Measurements from ENCODE around the gene RSAD1. TPM values are rescaled to one million over a fixed set of nuclear protein-coding genes. Genes with fewer than 3 reads are reported as not detected.
A peak's percentile ranks its signal among the peaks of the same experiment; 100 is the strongest.

Gene RSAD1
- polyA plus RNA-seq, 3 donors, result 20.6 to 40.0 (median 21.2) TPM

DNA sequence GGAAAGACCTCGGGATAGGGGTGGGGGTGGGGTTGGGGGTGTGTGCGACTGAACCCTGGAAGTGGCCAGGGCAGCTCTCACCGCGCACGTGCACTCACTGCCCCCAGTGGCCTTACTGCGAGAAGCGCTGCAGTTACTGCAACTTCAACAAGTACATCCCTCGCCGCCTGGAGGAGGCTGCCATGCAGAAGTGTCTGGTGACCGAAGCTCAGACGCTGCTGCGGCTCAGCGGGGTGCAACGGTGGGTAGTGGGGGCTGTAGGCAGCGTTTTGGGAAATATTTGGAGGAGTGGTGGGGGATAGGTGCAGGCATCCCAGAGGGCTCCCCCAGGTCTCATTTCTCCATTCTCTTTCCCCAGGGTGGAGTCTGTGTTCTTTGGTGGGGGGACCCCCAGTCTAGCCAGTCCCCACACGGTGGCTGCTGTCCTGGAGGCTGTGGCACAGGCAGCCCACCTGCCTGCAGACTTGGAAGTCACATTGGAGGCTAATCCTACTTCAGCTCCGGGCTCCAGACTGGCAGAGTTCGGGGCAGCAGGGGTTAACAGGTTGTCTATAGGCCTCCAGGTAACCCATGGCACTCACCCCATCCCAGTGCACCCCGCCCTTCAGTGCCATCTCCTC is 972 bp downstream of the RSAD1 start:
- peak overlapping the region; percentile 92 for H3K4me2 ChIP-seq (replicated peaks; ENCODE audit: extremely low read depth, low read length, poor library complexity, severe bottlenecking)
- peak overlapping the region; percentile 67 to 94 (median 82) for H3K27ac Mint-ChIP-seq
- peaks cover 21% of the 10 kb centered on the region for H4K20me1 ChIP-seq (ENCODE audit: insufficient read depth, low read length)
- peak overlapping the region; percentile 80 to 87 for H3K4me3 Mint-ChIP-seq
- H2AFZ ChIP-seq (ENCODE audit: insufficient read depth, low read depth, low read length, poor library complexity, severe bottlenecking), result peak overlapping the region; percentile 96
- DNase-seq, result peak; percentile 69 to 79 (median 72)
- peaks cover 14 to 32% of the 10 kb centered on the region in 2 donors for H3K36me3 Mint-ChIP-seq
- no peaks in the 10 kb centered on the region for H3K9me3 ChIP-seq (replicated peaks in 1 of 2; ENCODE audit: control insufficient read depth in 1 of 2, insufficient read depth in 1 of 2, low read length in 2 of 2)
- peaks cover 33% of the 10 kb centered on the region for H3K4me1 Mint-ChIP-seq
- intact Hi-C loops (cut with micrococcal nuclease), result loop anchor here (2.0 to 10.0 kb wide), 5 partner anchors 25 to 203 kb away; partner anchors contain the start of gene SPATA20 (in 1 of the 2)
- peak overlapping the region; percentile 75 to 96 (median 87) for H3K4me3 ChIP-seq (replicated peaks in 1 of 3; ENCODE audit: low read depth in 2 of 3, low read length in 3 of 3)
- H3K27me3 Mint-ChIP-seq (ENCODE audit: low read depth in 3 of 3), result peaks cover 0 to 19% (median 19%) of the 10 kb centered on the region in 3 donors
- no peak for TF ChIP-seq CTCF (IDR thresholded peaks at IDR 0.05)
- H3K4me1 ChIP-seq (ENCODE audit: control insufficient read depth in 1 of 2, insufficient read depth in 2 of 2, low read length in 2 of 2), result peaks cover 33 to 48% of the 10 kb centered on the region in 2 donors
- peaks cover 0 to 5% (median 0%) of the 10 kb centered on the region in 7 donors for H3K9me3 Mint-ChIP-seq
- H3K27ac ChIP-seq (ENCODE audit: low read depth in 1 of 2, low read length in 2 of 2), result peak overlapping the region in 1 of 2 donors; percentile 77
- H3K79me2 ChIP-seq (ENCODE audit: insufficient read depth, low read length), result peaks cover 10% of the 10 kb centered on the region
- peaks cover 16 to 19% of the 10 kb centered on the region in 2 donors for H3K36me3 ChIP-seq (replicated peaks in 1 of 2; ENCODE audit: control insufficient read depth in 1 of 2, insufficient read depth in 2 of 2, low read length in 2 of 2)
- H3K9ac ChIP-seq (ENCODE audit: insufficient read depth, low read length, poor library complexity, severe bottlenecking), result no peak overlapping the region
- 34% methylated on average over 10 of the region's 19 CpGs for WGBS (ENCODE audit: insufficient coverage)
- peaks cover 0 to 6% of the 10 kb centered on the region in 2 donors for H3K27me3 ChIP-seq (ENCODE audit: control insufficient read depth in 2 of 2, insufficient read depth in 2 of 2, low read length in 2 of 2)

- H3K27ac ChIP-seq (ENCODE audit: low read depth in 1 of 2, low read length in 2 of 2), result no peak overlapping the region
- peak overlapping the region; percentile 92 for H3K4me2 ChIP-seq (replicated peaks; ENCODE audit: extremely low read depth, low read length, poor library complexity, severe bottlenecking)
- H3K36me3 Mint-ChIP-seq, result peaks cover 21 to 38% of the 10 kb centered on the region in 2 donors
- peaks cover 21% of the 10 kb centered on the region for H4K20me1 ChIP-seq (ENCODE audit: insufficient read depth, low read length)
- peak overlapping the region in 1 of 3 experiments; percentile 96 for H3K4me3 ChIP-seq (replicated peaks in 1 of 3; ENCODE audit: low read depth in 2 of 3, low read length in 3 of 3)
- H3K79me2 ChIP-seq (ENCODE audit: insufficient read depth, low read length), result peaks cover 10% of the 10 kb centered on the region
- H3K4me1 ChIP-seq (ENCODE audit: control insufficient read depth in 1 of 2, insufficient read depth in 2 of 2, low read length in 2 of 2), result peaks cover 33 to 48% of the 10 kb centered on the region in 2 donors
- peaks cover 22 to 26% of the 10 kb centered on the region in 2 donors for H3K36me3 ChIP-seq (replicated peaks in 1 of 2; ENCODE audit: control insufficient read depth in 1 of 2, insufficient read depth in 2 of 2, low read length in 2 of 2)
- H2AFZ ChIP-seq (ENCODE audit: insufficient read depth, low read depth, low read length, poor library complexity, severe bottlenecking), result no peak overlapping the region
- WGBS (ENCODE audit: insufficient coverage), result 86% methylated on average over 3 of the region's 7 CpGs
- TF ChIP-seq CTCF (IDR thresholded peaks at IDR 0.05), result no peak
- peaks cover 0 to 6% of the 10 kb centered on the region in 2 donors for H3K27me3 ChIP-seq (ENCODE audit: control insufficient read depth in 2 of 2, insufficient read depth in 2 of 2, low read length in 2 of 2)
- H3K9me3 Mint-ChIP-seq, result peaks cover 0 to 5% (median 0%) of the 10 kb centered on the region in 7 donors
- H3K9me3 ChIP-seq (replicated peaks in 1 of 2; ENCODE audit: control insufficient read depth in 1 of 2, insufficient read depth in 1 of 2, low read length in 2 of 2), result no peaks in the 10 kb centered on the region
- peak overlapping the region in 5 of 7 donors; percentile 25 to 82 (median 79) for H3K27ac Mint-ChIP-seq
- H3K27me3 Mint-ChIP-seq (ENCODE audit: low read depth in 3 of 3), result peaks cover 0 to 19% (median 15%) of the 10 kb centered on the region in 3 donors
- H3K4me3 Mint-ChIP-seq, result no peak overlapping the region
- intact Hi-C loops (cut with micrococcal nuclease), result loop anchor here (2.0 to 10.0 kb wide), 5 partner anchors 25 to 202 kb away; partner anchors contain the start of gene SPATA20 (in 1 of the 2)
- DNase-seq, result no peak
- peaks cover 33% of the 10 kb centered on the region for H3K4me1 Mint-ChIP-seq
- H3K9ac ChIP-seq (ENCODE audit: insufficient read depth, low read length, poor library complexity, severe bottlenecking), result no peak overlapping the region
Observed at GRCh38 chr17:50480142-50480764, 1.6 kb downstream of the RSAD1 start.

All from CD14-positive monocyte (primary cell).